Right atrium auricular region (tissue), 2 donors: Measurements from ENCODE around the gene KRTAP10-11. TPM values are rescaled to one million over a fixed set of nuclear protein-coding genes. Genes with fewer than 3 reads are reported as not detected.
"Not testable (repeated sequence)": the region's sequence is repeated elsewhere in the genome, so short reads cannot be mapped to it uniquely, and the experiment has no call there.

Experiments
- DNase-seq: peaks from one replicate; pipeline ENCODE4 v3.0.0-alpha.2; 2019; ENCODE audit warnings: low spot score
- H3K27ac ChIP-seq, 2 donors: fragments of 200-600 bp; sonication (generic); 1 replicate in 1 of 2; 2 replicates in 1 of 2; pipeline ENCODE4 v1.5.1; 2016 to 2019
- H3K27me3 ChIP-seq, 2 donors: fragments of 200-600 bp; sonication (generic); one replicate each; pipeline versions ENCODE4 v1.5.1 to v1.6.0; 2017 to 2019
- H3K36me3 ChIP-seq: fragments of 200-600 bp; sonication (generic); one replicate; pipeline ENCODE4 v1.5.1; 2016
- H3K4me1 ChIP-seq, 2 donors: fragments of 200-600 bp; sonication (generic); one replicate each; pipeline versions ENCODE4 v1.5.1 to v1.6.0; 2017 to 2019
- H3K4me3 ChIP-seq, 2 donors: fragments of 200-600 bp; sonication (generic); 1 replicate in 1 of 2; 2 replicates in 1 of 2; pipeline ENCODE4 v1.5.1; 2017 to 2019; ENCODE audit warnings: mild to moderate bottlenecking in 1 of 2, moderate library complexity in 1 of 2
- H3K9me3 ChIP-seq, 2 donors: fragments of 200-600 bp; sonication (generic); one replicate each; pipeline ENCODE4 v1.5.1; 2019
- total RNA-seq, 2 donors: library from RNA; depleted of rRNA; stranded (reverse); fragments of >200 nt; gene quantifications; one replicate each; pipeline ENCODE4 v1.1.0, GENCODE V29; 2016
- TF ChIP-seq, protein P1 (sequence below), 2 donors: fragments of 200-600 bp; sonication (generic); IDR thresholded peaks; one replicate each; pipeline ENCODE4 v1.5.1; 2019; ENCODE audit warnings: antibody characterized with exemption in 2 of 2

The KRTAP10-11 gene
- total RNA-seq, 2 donors from 2014 or later: not detected

GRCh38 chr21:44658913-44659595 is 12.8 kb downstream of the KRTAP10-11 start:
- TF ChIP-seq, protein P1, sequence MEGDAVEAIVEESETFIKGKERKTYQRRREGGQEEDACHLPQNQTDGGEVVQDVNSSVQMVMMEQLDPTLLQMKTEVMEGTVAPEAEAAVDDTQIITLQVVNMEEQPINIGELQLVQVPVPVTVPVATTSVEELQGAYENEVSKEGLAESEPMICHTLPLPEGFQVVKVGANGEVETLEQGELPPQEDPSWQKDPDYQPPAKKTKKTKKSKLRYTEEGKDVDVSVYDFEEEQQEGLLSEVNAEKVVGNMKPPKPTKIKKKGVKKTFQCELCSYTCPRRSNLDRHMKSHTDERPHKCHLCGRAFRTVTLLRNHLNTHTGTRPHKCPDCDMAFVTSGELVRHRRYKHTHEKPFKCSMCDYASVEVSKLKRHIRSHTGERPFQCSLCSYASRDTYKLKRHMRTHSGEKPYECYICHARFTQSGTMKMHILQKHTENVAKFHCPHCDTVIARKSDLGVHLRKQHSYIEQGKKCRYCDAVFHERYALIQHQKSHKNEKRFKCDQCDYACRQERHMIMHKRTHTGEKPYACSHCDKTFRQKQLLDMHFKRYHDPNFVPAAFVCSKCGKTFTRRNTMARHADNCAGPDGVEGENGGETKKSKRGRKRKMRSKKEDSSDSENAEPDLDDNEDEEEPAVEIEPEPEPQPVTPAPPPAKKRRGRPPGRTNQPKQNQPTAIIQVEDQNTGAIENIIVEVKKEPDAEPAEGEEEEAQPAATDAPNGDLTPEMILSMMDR (IDR thresholded peaks at IDR 0.05): no peak
- DNase-seq: no peak
- H3K9me3 ChIP-seq: peaks cover 0 to 9% of the 10 kb centered on the region in 2 donors
- no peaks in the 10 kb centered on the region for H3K4me1 ChIP-seq
- H3K4me3 ChIP-seq: no peak overlapping the region
- H3K27ac ChIP-seq: no peak overlapping the region
- H3K36me3 ChIP-seq: no peaks in the 10 kb centered on the region
- no peaks in the 10 kb centered on the region for H3K27me3 ChIP-seq

- not testable (repeated sequence) for DNase-seq, H3K36me3 ChIP-seq, H3K4me1 ChIP-seq, H3K9me3 ChIP-seq, H3K4me3 ChIP-seq, H3K27ac ChIP-seq, H3K27me3 ChIP-seq
These were observed 15.4 kb downstream of the KRTAP10-11 start for GRCh38 chr21:44661567-44661966.

DNA sequence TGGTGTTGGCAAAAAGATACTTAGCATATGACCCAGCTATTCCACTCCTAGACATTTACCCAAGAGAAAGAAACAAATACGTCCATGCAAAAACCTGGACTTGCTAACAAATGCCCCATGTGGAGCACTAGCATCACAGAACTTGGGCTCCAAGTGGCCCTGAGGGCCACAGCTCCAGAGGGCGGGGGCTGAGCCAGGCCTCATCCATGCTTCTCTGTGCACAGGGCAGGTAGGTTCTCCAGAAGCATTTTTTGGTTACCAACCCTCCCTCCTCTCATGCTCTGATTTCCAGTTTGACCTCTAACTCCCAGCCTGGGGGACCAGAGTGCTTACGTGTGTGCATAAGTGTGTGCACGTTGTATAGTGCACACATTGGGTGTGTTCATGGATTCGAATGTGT is 18.5 kb downstream of the KRTAP10-11 start:
- H3K27me3 ChIP-seq: no peaks in the 10 kb centered on the region
- H3K9me3 ChIP-seq: no peaks in the 10 kb centered on the region
- no peaks in the 10 kb centered on the region for H3K36me3 ChIP-seq
- TF ChIP-seq, protein P1 (IDR thresholded peaks at IDR 0.05): no peak
- H3K4me3 ChIP-seq: no peak overlapping the region
- no peaks in the 10 kb centered on the region for H3K4me1 ChIP-seq
- no peak for DNase-seq
- H3K27ac ChIP-seq: no peak overlapping the region

DNA sequence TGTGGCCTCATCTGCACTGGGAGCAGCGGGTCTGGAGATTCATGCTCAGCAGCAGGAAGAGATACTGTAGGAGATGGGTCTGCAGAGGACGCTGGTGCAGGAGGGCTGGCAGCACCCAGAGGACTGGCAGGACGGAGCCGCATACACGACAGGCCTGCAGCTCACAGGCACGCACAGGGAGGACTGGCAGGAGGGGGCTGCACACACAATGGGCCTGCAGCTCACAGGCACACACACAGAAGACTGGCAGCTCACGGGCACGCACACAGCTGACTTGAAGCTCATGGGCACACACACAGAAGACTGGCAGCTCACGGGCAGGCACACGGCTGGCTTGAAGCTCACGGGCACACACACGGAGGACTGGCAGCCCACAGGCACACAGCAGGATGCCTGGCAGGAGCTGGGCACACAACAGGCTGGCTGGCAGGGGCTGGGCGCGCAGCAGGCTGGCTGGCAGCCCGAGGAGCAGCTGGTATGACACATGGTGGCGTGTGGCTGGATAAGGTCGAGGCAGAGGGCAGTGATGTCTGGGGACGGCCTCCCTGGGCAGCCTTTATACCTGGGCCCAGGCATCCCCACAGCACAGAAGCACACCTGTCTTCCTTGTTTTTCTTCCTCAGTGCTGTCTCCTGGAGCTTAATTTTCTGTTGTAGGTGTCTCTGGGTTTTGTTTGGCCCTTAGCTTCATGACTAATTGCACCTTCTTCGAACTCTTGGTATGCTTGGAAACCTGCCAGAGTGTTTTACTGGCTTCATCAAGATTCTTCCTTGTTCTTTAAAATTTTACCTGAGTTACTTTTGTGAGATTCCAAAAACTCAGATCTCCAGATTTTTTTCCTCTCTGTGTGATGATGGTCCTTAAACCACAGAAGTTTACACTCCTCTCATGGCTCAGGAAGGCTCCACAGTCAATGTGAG is 20.4 kb downstream of the KRTAP10-11 start, which contains the start of gene KRTAP12-2:
KRTAP12-2 (minus strand) TSS at position 527 of the 920 bp plus-strand sequence; CDS start at position 486, 41 bp downstream.
- H3K27ac ChIP-seq: no peak within 1 kb of the TSS
- no peak for DNase-seq
- no peaks in the 10 kb centered on the region for H3K36me3 ChIP-seq
- H3K4me1 ChIP-seq: no peaks in the 10 kb centered on the region
- peaks cover 0 to 5% of the 10 kb centered on the region in 2 donors for H3K9me3 ChIP-seq
- TF ChIP-seq, protein P1 (IDR thresholded peaks at IDR 0.05): no peak
- H3K4me3 ChIP-seq: no peak within 1 kb of the TSS
- H3K27me3 ChIP-seq: no peaks in the 10 kb centered on the region

DNA sequence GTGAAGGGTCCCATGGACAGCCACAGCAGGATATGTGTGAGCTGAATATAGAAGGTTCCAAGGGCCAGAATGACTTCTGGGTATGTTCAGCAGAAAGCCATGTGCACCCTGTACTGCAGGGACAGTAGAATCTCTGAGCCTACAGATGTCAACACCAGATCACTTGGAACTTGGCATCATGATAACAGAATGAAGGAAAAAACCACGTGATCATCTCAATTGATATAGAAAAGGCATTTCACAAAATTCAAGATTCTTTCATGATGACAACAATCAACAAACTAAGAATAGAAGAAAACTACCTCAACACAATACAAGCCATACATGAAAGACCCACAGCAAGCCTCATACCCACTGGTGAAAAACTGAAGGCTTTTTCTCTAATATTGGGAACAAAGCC is 21.4 kb downstream of the KRTAP10-11 start:
- H3K4me1 ChIP-seq: no peaks in the 10 kb centered on the region
- no peak for DNase-seq
- no peak overlapping the region for H3K4me3 ChIP-seq
- H3K27me3 ChIP-seq: no peaks in the 10 kb centered on the region
- no peaks in the 10 kb centered on the region for H3K36me3 ChIP-seq
- H3K27ac ChIP-seq: no peak overlapping the region
- H3K9me3 ChIP-seq: peaks cover 0 to 14% of the 10 kb centered on the region in 2 donors
- TF ChIP-seq, protein P1 (IDR thresholded peaks at IDR 0.05): no peak
